ENCODE results near the gene GNG13.

DNA sequence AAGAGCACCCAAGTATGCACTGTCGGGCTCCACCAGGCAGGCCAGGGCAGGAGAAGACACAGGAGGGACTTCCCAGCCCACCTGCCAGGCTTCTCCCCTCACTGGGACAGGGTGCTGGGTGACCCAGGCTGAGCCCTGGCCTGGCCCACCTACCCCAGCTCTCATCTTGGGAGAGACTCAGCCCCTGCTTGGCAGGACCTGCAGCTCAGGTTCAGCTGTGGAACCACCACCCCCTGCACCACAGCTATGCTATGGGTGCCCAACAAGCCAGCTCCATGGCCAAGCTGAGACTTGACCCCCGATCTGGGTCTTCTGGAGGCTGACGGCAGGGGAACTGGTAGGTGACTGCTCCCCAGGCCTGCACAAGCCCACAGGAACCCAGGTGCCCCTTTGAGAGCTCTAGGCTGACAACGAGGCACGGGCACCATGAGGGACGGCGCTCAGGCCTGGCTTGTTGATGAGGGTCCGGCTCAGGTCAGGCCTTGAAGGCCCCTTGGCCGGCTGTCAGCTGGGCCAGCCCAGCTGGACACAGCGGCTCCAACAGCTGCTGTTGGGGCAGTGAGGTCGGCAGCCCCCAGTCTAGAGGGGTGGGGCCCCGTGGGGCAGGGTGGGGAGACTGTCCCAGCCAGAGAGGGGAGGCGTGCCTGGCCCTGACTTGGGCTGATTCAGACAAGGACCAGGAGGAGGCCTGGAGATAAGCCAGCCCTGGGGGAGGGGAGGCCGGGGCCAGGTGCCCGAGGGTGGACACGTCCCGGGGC lies 17.0 kb downstream of the GNG13 start:
- TF ChIP-seq CTCF (conservative IDR thresholded peaks at IDR 0.05; ENCODE audit: low read depth, low read length) (no peak), EZH2 (IDR thresholded peaks at IDR 0.05; ENCODE audit: borderline replicate concordance, low read depth, low read length, poor library complexity, severe bottlenecking) (no peak)
